ENCODE data around the gene MAPK1. TPM values are rescaled to one million over a fixed set of nuclear protein-coding genes. Genes with fewer than 3 reads are reported as not detected.

The MAPK1 gene
- total and polyA plus RNA-seq, 9 of the 15 experiments (the other 6 are each of a cell fraction or from before 2014, with no cell fraction given): 46.3 to 575 (median 283) TPM

DNA sequence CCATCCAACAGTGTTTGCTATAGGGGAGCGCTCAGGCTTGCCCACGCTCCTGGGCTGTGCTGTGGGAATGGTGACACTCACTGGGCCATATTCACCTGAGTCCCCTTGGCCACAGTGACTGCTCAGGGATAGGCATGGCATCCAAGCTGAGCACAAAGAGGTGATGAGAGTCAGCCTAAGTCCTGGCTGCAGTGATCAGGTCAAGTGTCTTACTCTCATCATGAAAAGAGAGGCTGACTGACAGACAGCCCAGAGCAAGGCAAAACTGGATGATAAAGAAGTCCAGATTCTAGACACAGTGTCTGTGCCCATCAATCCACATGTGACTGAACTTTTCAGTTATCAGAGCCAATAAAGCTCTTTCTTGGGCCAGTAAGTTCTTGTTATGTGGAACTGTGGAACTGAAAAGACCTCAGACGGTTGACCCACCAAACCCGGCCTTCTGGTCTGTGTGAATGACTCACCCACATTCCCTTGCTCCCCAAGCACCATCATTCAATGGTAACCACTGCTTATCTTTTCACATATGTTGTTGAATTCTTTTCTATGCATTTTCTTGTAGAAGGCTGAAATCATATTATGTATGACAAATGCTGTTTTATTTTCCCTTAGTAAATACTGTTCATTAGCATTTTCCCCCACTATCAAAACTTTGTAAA is 88.6 kb downstream of the MAPK1 start (continued):
- TF ChIP-seq SMARCA4 (IDR thresholded peaks at IDR 0.05) (no peak), SIN3A (IDR thresholded peaks at IDR 0.05; ENCODE audit: borderline replicate concordance in 2 of 2, control insufficient read depth in 1 of 2, low read depth in 2 of 2, low read length in 2 of 2) (no peak), NCOA2 (IDR thresholded peaks at IDR 0.05; ENCODE audit: partially characterized antibody in 2 of 2) (no peak), CHD1 (IDR thresholded peaks at IDR 0.05; ENCODE audit: low read length) (no peak), GTF2F1 (IDR thresholded peaks at IDR 0.05; ENCODE audit: low read depth, low read length) (peak; percentile 78; the same call in 1 of the 2 replicates), GABPB1 (CRISPR knock-in tag; IDR thresholded peaks at IDR 0.05) (peak; percentile 78; the same call in 1 of the 2 replicates), EWSR1 (IDR thresholded peaks at IDR 0.05; ENCODE audit: borderline replicate concordance, low read depth, partially characterized antibody) (no peak), SMARCE1 (IDR thresholded peaks at IDR 0.05) (no peak), ZNF3 (CRISPR knock-in tag; IDR thresholded peaks at IDR 0.05) (0 out of 2 replicates have a peak, but pooled peaks have one; percentile 12), ZBTB1 (CRISPR knock-in tag; IDR thresholded peaks at IDR 0.05; ENCODE audit: borderline replicate concordance, low read depth) (peak; percentile 38; the same call in 1 of the 2 replicates), ZNF668 (CRISPR knock-in tag; IDR thresholded peaks at IDR 0.05) (no peak), STAT5A (IDR thresholded peaks at IDR 0.05; ENCODE audit: borderline replicate concordance, low read length) (peak; percentile 58), MEIS2 (IDR thresholded peaks at IDR 0.05; ENCODE audit: partially characterized antibody) (no peak), BHLHE40 (IDR thresholded peaks at IDR 0.05; ENCODE audit: low read length) (no peak; the same call in 1 of the 2 replicates), PHF21A (IDR thresholded peaks at IDR 0.05; ENCODE audit: borderline replicate concordance, low read depth) (no peak), CBFA2T2 (conservative IDR thresholded peaks at IDR 0.05) (no peak), KLF6 (CRISPR knock-in tag; IDR thresholded peaks at IDR 0.05; ENCODE audit: borderline replicate concordance) (no peak)
- TF ChIP-seq, protein P1, sequence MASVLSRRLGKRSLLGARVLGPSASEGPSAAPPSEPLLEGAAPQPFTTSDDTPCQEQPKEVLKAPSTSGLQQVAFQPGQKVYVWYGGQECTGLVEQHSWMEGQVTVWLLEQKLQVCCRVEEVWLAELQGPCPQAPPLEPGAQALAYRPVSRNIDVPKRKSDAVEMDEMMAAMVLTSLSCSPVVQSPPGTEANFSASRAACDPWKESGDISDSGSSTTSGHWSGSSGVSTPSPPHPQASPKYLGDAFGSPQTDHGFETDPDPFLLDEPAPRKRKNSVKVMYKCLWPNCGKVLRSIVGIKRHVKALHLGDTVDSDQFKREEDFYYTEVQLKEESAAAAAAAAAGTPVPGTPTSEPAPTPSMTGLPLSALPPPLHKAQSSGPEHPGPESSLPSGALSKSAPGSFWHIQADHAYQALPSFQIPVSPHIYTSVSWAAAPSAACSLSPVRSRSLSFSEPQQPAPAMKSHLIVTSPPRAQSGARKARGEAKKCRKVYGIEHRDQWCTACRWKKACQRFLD (CRISPR knock-in tag; IDR thresholded peaks at IDR 0.05): no peak
- TF ChIP-seq, protein P2, sequence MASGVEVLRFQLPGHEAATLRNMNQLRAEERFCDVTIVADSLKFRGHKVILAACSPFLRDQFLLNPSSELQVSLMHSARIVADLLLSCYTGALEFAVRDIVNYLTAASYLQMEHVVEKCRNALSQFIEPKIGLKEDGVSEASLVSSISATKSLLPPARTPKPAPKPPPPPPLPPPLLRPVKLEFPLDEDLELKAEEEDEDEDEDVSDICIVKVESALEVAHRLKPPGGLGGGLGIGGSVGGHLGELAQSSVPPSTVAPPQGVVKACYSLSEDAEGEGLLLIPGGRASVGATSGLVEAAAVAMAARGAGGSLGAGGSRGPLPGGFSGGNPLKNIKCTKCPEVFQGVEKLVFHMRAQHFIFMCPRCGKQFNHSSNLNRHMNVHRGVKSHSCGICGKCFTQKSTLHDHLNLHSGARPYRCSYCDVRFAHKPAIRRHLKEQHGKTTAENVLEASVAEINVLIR (CRISPR knock-in tag; IDR thresholded peaks at IDR 0.05): no peak
- TF ChIP-seq, protein P3, sequence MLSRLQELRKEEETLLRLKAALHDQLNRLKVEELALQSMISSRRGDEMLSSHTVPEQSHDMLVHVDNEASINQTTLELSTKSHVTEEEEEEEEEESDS (CRISPR knock-in tag; IDR thresholded peaks at IDR 0.05): no peak
- TF ChIP-seq, protein P4, sequence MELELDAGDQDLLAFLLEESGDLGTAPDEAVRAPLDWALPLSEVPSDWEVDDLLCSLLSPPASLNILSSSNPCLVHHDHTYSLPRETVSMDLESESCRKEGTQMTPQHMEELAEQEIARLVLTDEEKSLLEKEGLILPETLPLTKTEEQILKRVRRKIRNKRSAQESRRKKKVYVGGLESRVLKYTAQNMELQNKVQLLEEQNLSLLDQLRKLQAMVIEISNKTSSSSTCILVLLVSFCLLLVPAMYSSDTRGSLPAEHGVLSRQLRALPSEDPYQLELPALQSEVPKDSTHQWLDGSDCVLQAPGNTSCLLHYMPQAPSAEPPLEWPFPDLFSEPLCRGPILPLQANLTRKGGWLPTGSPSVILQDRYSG (tag; conservative IDR thresholded peaks at IDR 0.05; ENCODE audit: low read depth): no peak
- TF ChIP-seq, protein P5, sequence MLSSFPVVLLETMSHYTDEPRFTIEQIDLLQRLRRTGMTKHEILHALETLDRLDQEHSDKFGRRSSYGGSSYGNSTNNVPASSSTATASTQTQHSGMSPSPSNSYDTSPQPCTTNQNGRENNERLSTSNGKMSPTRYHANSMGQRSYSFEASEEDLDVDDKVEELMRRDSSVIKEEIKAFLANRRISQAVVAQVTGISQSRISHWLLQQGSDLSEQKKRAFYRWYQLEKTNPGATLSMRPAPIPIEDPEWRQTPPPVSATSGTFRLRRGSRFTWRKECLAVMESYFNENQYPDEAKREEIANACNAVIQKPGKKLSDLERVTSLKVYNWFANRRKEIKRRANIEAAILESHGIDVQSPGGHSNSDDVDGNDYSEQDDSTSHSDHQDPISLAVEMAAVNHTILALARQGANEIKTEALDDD (IDR thresholded peaks at IDR 0.05): no peak
